ENCODE measurements around the gene SH3TC2. TPM values are rescaled to one million over a fixed set of nuclear protein-coding genes. Genes with fewer than 3 reads are reported as not detected.
A peak's percentile ranks its signal among the peaks of the same experiment; 100 is the strongest.

The SH3TC2 gene
- total RNA-seq, 3 donors from 2014 or later = 0.48 to 9.4 (median 2.3) TPM

GRCh38 chr5:148979083-148979723, 83.7 kb downstream of the SH3TC2 start:
- Histone ChIP-seq H3K27ac (peak overlapping the region; percentile 32 to 65), H3K4me1 (no peaks in the 10 kb centered on the region), H3K9me3 (no peaks in the 10 kb centered on the region), H3K27me3 (no peaks in the 10 kb centered on the region), H3K4me3 (no peak overlapping the region), H3K36me3 (no peaks in the 10 kb centered on the region)
- intact Hi-C loops (cut with DNase I; ENCODE audit: low total_unique reads) = no loop called here
- peak; percentile 66 to 76 for DNase-seq (ENCODE audit: low spot score in 2 of 2)
- no peak for TF ChIP-seq CTCF (IDR thresholded peaks at IDR 0.05)
- no peak for TF ChIP-seq POLR2AphosphoS5 (IDR thresholded peaks at IDR 0.05)
- no peak for TF ChIP-seq POLR2A (IDR thresholded peaks at IDR 0.05)

- Histone ChIP-seq H3K9me3 (no peaks in the 10 kb centered on the region), H3K27ac (peak overlapping the region; percentile 32 to 65), H3K4me1 (no peaks in the 10 kb centered on the region), H3K4me3 (no peak overlapping the region), H3K27me3 (no peaks in the 10 kb centered on the region), H3K36me3 (no peaks in the 10 kb centered on the region)
- TF ChIP-seq CTCF (IDR thresholded peaks at IDR 0.05) (no peak), POLR2A (IDR thresholded peaks at IDR 0.05) (no peak), POLR2AphosphoS5 (IDR thresholded peaks at IDR 0.05) (no peak)
- no peak for DNase-seq (ENCODE audit: low spot score in 2 of 2)
- intact Hi-C loops (cut with DNase I; ENCODE audit: low total_unique reads) = no loop called here
These were observed 84.3 kb downstream of the SH3TC2 start for GRCh38 chr5:148978370-148979082.

- TF ChIP-seq POLR2AphosphoS5 (IDR thresholded peaks at IDR 0.05) = no peak
- no peak for TF ChIP-seq POLR2A (IDR thresholded peaks at IDR 0.05)
- no peak for TF ChIP-seq CTCF (IDR thresholded peaks at IDR 0.05)
- Histone ChIP-seq H3K4me1 (no peaks in the 10 kb centered on the region), H3K27me3 (no peaks in the 10 kb centered on the region), H3K27ac (peak overlapping the region; percentile 25 to 63), H3K9me3 (no peaks in the 10 kb centered on the region), H3K4me3 (no peak overlapping the region), H3K36me3 (no peaks in the 10 kb centered on the region)
- intact Hi-C loops (cut with DNase I; ENCODE audit: low total_unique reads) = no loop called here
- DNase-seq (ENCODE audit: low spot score in 2 of 2) = no peak
These were observed 86.1 kb downstream of the SH3TC2 start for GRCh38 chr5:148976569-148977381.

GRCh38 chr5:148974642-148975327, 88.1 kb downstream of the SH3TC2 start:
- TF ChIP-seq POLR2AphosphoS5 (IDR thresholded peaks at IDR 0.05) = no peak
- no peak for TF ChIP-seq POLR2A (IDR thresholded peaks at IDR 0.05)
- no peak for TF ChIP-seq CTCF (IDR thresholded peaks at IDR 0.05)
- H3K4me3 ChIP-seq = no peak overlapping the region
- H3K36me3 ChIP-seq = no peaks in the 10 kb centered on the region
- intact Hi-C loops (cut with DNase I; ENCODE audit: low total_unique reads) = no loop called here
- no peaks in the 10 kb centered on the region for H3K4me1 ChIP-seq
- no peaks in the 10 kb centered on the region for H3K27me3 ChIP-seq
- H3K9me3 ChIP-seq = no peaks in the 10 kb centered on the region
- peak overlapping the region in 1 of 2 donors; percentile 32 for H3K27ac ChIP-seq
- no peak for DNase-seq (ENCODE audit: low spot score in 2 of 2)

Data from breast epithelium (tissue), 4 donors.